CD4-positive, alpha-beta T cell treated with Interleukin-17A for 4 hours (primary cell): Measurements from ENCODE around the gene TXNDC2.

ENCODE experiments used
- DNase-seq: peaks from one replicate; pipeline ENCODE4 v3.0.0-alpha.2; 2020; ENCODE audit warnings: mixed read lengths

TXNDC2 gene

DNA sequence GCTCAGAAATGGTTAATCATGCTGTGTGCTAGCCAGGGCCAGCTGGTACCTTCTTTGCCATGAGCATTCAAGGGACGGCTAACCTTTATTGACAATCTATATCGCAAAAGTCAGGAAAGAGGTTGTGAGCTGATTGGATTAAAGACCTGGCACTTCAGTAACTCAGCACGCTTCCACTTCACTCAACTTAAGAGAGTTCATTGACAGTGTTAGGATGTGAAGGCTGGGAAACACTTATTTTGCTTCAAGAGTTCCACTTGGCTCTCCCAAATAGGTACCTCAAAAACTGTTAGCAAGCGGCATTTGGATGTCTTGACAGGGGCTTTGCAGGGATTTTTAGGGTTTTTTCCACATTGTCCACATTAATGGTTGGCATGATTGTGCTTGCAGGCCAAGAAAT is 25.1 kb upstream of the TXNDC2 start:
- no peak for DNase-seq

DNA sequence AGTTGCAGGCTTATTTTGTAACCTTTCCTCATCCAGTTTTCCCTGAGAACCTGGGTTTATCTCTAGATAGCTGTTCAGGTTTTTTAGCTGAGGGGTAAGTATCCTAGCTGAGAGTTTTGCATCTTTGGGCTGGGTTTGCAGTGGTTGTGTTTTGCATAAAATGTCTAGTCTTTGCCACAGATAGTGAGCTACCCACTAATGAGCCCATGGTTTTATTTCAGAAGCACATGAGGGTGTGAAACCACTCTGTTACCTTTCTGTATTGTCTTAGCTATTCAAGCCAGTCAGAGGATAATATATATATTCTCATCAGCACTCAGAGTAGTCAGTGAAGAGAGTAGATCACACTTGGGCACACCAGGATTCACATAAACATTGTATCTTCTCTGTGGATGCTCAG is 24.6 kb upstream of the TXNDC2 start:
- no peak for DNase-seq

- no peak for DNase-seq
These were observed 23.8 kb upstream of the TXNDC2 start for GRCh38 chr18:9861933-9862332.

GRCh38 chr18:9862686-9863085 is 23.1 kb upstream of the TXNDC2 start:
- DNase-seq: no peak

DNA sequence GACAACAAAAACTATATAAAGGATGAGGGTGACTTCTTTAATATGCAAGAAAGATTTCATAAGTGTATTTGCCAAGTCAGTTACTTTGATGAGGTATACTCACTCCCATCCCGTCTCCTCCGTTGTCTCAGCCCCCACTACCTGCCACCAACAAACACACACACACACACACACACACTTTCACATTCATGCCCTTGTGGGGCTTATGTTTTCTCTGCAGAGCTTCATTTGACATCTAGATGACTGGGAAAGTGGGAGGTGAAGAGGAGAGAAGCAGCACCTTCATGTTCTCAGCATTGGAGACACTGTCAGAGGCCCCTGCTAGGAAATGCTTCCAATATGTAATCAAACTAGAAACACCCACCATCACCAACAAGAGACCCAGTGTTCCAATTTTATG is 22.5 kb upstream of the TXNDC2 start:
- no peak for DNase-seq

DNA sequence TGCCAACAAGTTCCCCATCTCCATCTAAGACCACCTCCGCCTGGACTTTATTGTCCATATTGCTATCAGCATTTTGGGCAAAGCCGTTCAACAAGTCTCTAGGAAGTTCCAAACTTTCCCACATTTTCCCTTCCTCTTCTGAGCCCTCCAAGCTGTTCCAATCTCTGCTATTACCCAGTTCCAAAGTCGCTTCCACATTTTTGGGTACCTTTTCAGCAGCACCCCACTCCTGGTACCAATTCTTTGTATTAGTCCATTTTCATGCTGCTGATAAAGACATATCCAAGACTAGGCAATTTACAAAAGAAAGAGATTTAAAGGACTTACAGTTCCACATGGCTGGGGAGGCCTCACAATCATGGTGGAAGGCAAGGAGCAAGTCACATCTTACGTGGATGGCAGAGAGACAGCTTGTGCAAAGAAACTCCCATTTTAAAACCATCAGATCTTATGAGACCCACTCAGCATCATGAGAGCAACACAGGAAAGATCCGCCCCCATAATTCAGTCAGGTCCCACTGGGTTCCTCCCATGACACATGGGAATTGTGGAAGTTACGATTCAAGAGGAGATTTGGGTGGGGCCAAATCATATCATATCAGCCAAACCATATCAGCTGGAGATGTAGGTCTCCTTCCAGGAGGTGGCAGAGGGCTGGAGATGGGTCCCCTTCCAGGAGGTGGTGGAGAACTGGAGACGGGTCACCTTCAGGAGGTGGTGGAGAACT is 19.8 kb upstream of the TXNDC2 start:
- DNase-seq: no peak

DNA sequence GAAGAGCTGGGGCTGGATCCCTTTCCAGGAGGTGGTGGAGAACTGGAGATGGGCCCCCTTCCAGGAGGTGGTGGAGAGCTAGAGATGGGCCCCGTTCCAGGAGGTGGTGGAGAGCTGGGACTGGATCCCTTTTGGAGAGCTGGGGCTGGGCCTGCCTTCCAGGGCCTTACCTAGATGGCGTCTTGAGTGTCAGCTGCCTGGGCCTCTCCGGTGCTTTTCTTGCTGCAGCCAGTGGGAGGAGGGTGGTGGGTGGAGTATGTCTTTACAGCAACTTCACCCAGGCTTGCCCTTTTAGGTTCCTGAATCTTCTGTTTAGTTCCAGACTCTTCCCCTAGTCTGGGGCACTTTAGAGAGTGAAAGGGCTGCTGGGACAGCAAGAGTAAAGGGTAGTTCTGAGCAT is 19.1 kb upstream of the TXNDC2 start:
- DNase-seq: no peak

DNA sequence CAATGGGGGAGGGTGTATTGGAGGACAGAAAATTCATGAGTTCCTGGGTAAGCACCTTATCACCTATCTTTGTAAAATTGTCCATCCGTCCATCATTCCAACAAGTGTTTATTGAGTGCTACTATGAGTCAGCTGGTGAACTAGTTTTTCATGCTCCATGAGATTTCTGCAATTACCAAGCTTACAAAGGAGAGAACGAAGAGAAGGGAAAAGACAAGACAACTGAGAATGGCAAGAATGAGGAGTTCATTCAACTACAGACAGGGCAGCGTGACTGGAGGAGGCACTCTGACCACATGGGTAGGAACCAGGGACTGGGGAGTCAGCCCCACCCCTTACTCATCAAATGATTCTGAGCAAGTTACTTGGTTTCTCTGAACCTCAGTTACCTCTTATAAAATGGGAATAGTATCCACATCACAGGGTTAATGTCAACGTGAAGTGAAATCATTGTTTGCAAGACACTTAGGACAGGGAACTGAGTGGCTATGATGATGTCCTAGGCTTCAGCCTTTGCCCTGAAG is 18.6 kb upstream of the TXNDC2 start:
- DNase-seq: no peak

DNA sequence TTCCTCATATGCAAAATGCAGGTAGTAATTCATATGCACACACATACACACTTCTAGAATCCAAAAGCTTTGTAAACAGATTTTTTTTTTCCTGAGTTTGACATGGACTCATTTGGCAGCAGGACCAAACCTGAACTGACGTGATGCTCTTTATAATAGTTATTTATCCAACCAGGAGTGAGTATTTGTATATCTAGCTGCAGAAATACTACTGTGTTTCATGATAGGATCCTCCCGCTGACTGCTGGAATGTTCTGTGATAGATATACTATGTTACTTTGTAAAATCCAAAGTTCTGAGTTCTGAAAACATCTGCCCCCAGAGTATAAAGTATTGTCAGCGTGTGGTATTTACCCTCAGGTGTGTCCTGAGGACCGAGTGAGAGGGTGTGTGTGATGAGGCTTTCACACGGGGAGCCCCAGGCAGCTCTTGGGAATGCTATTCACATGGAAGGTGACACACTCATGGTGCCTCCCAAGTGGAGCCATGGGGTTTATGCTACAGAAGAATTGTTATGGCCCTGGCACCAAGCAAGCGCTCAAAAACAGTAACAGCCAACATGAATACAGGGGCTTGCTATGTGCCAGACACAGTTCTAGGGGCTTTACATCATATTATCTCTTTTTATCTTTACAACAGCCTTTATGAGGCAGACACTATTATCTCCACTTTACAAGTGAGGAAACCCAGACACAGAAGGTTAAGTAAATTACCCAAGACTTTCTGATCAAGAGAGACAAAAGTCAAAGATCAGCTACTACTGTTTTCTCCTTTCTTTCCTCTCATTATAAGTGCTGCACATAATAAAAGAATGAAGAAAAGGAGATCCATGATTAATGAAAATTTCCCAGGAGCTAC is 16.7 kb upstream of the TXNDC2 start:
- no peak for DNase-seq

GRCh38 chr18:9869715-9870430 is 15.9 kb upstream of the TXNDC2 start:
- DNase-seq: no peak

DNA sequence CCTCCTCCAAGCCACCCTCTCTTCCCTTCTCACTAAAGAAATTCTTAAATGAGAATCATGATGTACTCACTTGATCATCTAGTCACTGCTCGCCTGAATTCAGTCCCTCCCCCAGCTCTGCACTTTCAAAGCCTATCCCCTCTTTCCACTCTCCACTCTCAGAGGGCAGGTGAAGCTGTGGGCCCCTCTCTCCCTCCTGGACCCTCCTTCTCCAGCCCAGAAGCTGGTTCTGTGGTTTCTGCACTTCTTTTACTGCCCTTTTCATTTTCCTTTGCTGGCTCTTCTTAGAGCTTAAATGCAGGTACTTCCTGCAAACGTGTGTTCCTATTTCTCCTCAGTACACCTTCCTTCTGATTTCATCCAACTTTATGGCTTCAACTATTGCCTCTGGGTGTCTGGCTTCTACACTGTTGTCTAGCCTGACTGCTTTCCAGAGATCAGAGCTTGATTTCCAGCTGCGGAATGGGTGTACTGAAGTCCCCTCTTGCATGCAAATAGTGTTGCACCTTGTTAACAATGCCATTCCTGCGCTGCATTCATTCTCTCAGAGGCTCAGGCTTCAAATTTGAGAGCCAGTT is 15.3 kb upstream of the TXNDC2 start:
- no peak for DNase-seq

- DNase-seq: no peak
These were observed 14.5 kb upstream of the TXNDC2 start for GRCh38 chr18:9871244-9871746.

DNA sequence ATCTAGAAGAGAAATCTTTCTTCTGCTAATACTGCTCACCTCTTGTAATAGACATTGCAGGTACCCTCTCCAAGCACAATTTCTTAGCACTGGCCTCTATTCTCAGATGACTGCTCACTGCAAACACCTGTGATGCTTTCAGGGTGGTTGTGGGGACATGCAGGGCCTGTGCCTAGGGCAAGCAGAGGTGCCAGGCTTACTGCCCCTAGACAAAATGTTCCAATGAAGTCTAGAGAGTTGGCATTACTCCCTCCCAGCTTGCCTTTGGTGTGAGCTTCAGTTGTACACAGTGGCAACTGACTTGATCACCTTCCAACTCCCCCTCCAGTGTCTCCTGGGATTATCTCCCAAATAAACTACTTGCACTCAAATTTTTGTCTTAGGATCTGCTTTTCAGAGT is 12.9 kb upstream of the TXNDC2 start:
- DNase-seq: no peak

DNA sequence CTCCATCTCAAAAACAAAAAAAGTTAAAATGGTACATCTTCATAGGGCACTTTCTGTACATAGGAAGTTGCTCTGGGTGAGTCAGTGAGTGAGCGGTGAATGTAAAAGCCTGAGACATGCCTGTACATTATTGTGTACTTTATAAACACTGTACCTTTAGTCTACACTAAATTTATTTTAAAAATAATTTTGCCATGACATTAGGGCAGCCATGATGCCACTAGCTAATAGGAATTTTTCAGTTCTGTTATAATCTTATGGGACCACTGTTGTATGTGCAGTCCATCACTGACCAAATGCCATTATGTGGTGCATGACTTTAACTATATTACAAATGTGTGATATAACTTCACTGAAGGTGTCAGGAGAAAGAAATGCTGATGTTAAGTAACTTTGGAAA is 11.0 kb upstream of the TXNDC2 start:
- no peak for DNase-seq

- DNase-seq: no peak
These were observed 9.4 kb upstream of the TXNDC2 start for GRCh38 chr18:9876212-9876866.

DNA sequence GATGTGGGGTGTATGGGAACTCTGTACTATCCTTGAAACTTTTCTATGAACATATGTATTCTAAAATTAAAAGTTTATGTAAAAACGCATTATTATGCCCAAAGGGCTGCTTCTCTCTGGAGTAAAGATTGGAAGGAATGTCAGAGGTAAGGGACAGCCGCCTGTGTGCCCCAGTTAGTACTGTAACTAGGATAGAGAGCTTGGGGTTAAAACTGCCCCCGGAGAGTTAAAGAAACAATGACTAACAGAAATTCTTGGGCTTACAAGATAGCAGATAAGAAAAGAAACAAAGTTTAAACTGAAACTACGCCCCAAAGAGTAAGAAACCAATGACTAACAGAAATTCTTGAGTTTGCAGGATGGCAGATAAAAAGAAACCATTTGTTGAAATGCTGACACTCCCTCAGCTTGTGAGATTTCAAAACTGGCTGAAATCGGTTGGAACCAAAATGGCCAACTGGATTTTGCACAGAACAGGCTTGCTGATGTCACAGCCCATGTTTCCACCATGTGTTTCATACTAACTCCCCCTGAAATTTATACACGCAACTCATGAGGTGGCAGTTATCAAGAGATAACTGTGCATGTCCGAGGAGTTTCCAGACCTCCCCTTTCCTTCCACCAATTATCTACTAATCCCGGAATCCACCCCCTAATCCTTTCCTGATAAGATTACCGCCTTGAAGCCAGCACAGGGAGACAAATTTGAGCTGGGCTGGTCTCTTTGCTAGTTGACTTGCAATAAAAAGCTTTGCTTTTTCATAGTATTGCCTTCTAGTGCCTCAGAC is 8.7 kb upstream of the TXNDC2 start:
- no peak for DNase-seq

- DNase-seq: no peak
These were observed 8.1 kb upstream of the TXNDC2 start for GRCh38 chr18:9877655-9878014.

GRCh38 chr18:9878095-9878494 is 7.7 kb upstream of the TXNDC2 start:
- no peak for DNase-seq

GRCh38 chr18:9878783-9879242 is 7.0 kb upstream of the TXNDC2 start:
- no peak for DNase-seq

DNA sequence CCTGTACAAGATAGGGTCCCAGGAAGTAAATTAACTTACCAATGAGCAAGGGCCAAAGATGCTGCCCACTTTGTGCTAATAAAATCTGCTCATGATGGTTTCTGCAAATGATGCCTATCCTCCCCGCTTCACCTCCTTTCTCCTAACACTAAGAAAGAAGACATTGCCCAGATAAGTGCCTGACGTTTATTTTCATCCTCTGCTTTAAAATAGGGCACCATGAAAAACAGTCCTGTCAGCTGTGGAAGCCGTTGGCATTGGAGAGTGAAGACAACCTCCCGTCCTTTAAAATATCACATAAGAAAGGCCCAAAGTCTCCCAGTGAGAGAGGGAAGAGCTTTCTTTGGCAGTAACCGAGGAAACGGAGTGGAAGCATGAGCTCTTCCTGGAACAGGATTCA is 1.7 kb upstream of the TXNDC2 start:
- DNase-seq: no peak

GRCh38 chr18:9884532-9885140 is 1.1 kb upstream of the TXNDC2 start:
- DNase-seq: no peak
